GM21576 (cell line): Measurements from ENCODE around the gene COPZ1.
A peak's percentile ranks its signal among the peaks of the same experiment; 100 is the strongest.
"Not testable (repeated sequence)": the region's sequence is repeated elsewhere in the genome, so short reads cannot be mapped to it uniquely, and the experiment has no call there.

Source experiments
- ATAC-seq: cut with Tn5 transposase; IDR thresholded peaks from one replicate; pipeline ENCODE4 v1.9.1; 2021; ENCODE audit warnings: mild to moderate bottlenecking, moderate library complexity; ENCODE audit not compliant: unreplicated experiment

The COPZ1 gene

GRCh38 chr12:54324617-54325441, at the start of gene COPZ1:
Gene COPZ1 (plus strand): TSS chr12:54325131. CDS start chr12:54325164, 33 bp downstream.
- peak; percentile 97 for ATAC-seq

GRCh38 chr12:54276368-54276767, 48.6 kb upstream of the COPZ1 start:
- no peak for ATAC-seq

GRCh38 chr12:54277823-54278276, 47.1 kb upstream of the COPZ1 start:
- no peak for ATAC-seq

GRCh38 chr12:54279227-54279631, 45.7 kb upstream of the COPZ1 start:
- no peak for ATAC-seq

- peak; percentile 68 for ATAC-seq
Measured at GRCh38 chr12:54279632-54280467, 45.1 kb upstream of the COPZ1 start, which contains the start of gene CBX5. Gene CBX5 (minus strand): TSS chr12:54280122. CDS start chr12:54257650, 22,472 bp downstream.

GRCh38 chr12:54280468-54281260, 44.3 kb upstream of the COPZ1 start, which contains the start of gene HNRNPA1:
Gene HNRNPA1 (plus strand): TSS chr12:54280726. CDS start chr12:54280808, 82 bp downstream.
- ATAC-seq = peak; percentile 84

GRCh38 chr12:54281261-54281638, 43.7 kb upstream of the COPZ1 start:
- not testable (repeated sequence) for ATAC-seq

GRCh38 chr12:54281694-54282093, 43.2 kb upstream of the COPZ1 start:
- ATAC-seq = not testable (repeated sequence)

- no peak for ATAC-seq
Measured at GRCh38 chr12:54282949-54283593, 41.9 kb upstream of the COPZ1 start.

- not testable (repeated sequence) for ATAC-seq
Measured at GRCh38 chr12:54284070-54284780, 40.7 kb upstream of the COPZ1 start.

GRCh38 chr12:54285150-54286041, 39.5 kb upstream of the COPZ1 start:
- no peak for ATAC-seq

GRCh38 chr12:54286042-54287030, 38.6 kb upstream of the COPZ1 start:
- ATAC-seq = no peak

GRCh38 chr12:54287261-54288157, 37.4 kb upstream of the COPZ1 start:
- ATAC-seq = no peak

- ATAC-seq = no peak
Measured at GRCh38 chr12:54292083-54292930, 32.6 kb upstream of the COPZ1 start.

- no peak for ATAC-seq
Measured at GRCh38 chr12:54292931-54293241, 32.0 kb upstream of the COPZ1 start.
